ENCODE results near the gene FAM43B. TPM values are rescaled to one million over a fixed set of nuclear protein-coding genes. Genes with fewer than 3 reads are reported as not detected.
A peak's percentile ranks its signal among the peaks of the same experiment; 100 is the strongest.

Gene FAM43B
- total RNA-seq, 1 donor from 2014 or later = 0.52 TPM

DNA sequence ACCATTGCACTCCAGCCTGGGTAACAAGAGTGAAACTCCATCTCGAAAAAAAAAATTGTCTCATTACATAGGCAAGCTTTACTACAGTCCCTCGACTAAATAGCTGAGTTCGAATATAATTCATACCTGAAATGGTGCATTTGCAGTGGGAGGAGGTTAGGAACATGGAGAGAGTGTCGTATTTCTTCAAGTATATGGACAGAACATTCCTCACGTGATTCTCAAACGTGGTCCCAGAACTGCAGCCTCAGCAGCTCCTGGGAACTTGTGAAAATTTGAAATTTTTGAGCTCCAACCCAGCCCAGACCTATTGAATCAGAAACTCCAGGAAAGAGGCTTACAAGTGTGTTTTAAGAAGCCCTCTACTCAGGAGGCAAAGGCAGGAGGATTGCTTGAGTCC, 43.7 kb downstream of the FAM43B start:
- peaks cover 10% of the 10 kb centered on the region for H3K27me3 Mint-ChIP-seq (ENCODE audit: low read depth)
- no peak for DNase-seq (ENCODE audit: low spot score)
- no peaks in the 10 kb centered on the region for H3K9me3 Mint-ChIP-seq (ENCODE audit: low read depth)
- no peak overlapping the region for H3K27ac Mint-ChIP-seq (ENCODE audit: unreplicated experiment)
- H3K36me3 Mint-ChIP-seq (ENCODE audit: low read depth) = peaks cover 1% of the 10 kb centered on the region
- TF ChIP-seq, protein P1, sequence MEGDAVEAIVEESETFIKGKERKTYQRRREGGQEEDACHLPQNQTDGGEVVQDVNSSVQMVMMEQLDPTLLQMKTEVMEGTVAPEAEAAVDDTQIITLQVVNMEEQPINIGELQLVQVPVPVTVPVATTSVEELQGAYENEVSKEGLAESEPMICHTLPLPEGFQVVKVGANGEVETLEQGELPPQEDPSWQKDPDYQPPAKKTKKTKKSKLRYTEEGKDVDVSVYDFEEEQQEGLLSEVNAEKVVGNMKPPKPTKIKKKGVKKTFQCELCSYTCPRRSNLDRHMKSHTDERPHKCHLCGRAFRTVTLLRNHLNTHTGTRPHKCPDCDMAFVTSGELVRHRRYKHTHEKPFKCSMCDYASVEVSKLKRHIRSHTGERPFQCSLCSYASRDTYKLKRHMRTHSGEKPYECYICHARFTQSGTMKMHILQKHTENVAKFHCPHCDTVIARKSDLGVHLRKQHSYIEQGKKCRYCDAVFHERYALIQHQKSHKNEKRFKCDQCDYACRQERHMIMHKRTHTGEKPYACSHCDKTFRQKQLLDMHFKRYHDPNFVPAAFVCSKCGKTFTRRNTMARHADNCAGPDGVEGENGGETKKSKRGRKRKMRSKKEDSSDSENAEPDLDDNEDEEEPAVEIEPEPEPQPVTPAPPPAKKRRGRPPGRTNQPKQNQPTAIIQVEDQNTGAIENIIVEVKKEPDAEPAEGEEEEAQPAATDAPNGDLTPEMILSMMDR (IDR thresholded peaks at IDR 0.05) = no peak
- peaks cover 10% of the 10 kb centered on the region for H3K4me1 Mint-ChIP-seq (ENCODE audit: low read depth)
- H3K4me3 Mint-ChIP-seq (ENCODE audit: unreplicated experiment) = no peak overlapping the region

- no peak for DNase-seq (ENCODE audit: low spot score)
- Mint-ChIP-seq H3K4me3 (ENCODE audit: unreplicated experiment) (no peak overlapping the region), H3K27me3 (ENCODE audit: low read depth) (peaks cover 4% of the 10 kb centered on the region), H3K4me1 (ENCODE audit: low read depth) (peaks cover 17% of the 10 kb centered on the region), H3K36me3 (ENCODE audit: low read depth) (peaks cover 1% of the 10 kb centered on the region), H3K27ac (ENCODE audit: unreplicated experiment) (no peak overlapping the region), H3K9me3 (ENCODE audit: low read depth) (no peaks in the 10 kb centered on the region)
- TF ChIP-seq, protein P1 (IDR thresholded peaks at IDR 0.05) = no peak
Observed at GRCh38 chr1:20597650-20598049, 45.3 kb downstream of the FAM43B start.

GRCh38 chr1:20600156-20600555, 47.8 kb downstream of the FAM43B start:
- H3K36me3 Mint-ChIP-seq (ENCODE audit: low read depth) = peaks cover 3% of the 10 kb centered on the region
- H3K4me3 Mint-ChIP-seq (ENCODE audit: unreplicated experiment) = no peak overlapping the region
- H3K27me3 Mint-ChIP-seq (ENCODE audit: low read depth) = no peaks in the 10 kb centered on the region
- peaks cover 23% of the 10 kb centered on the region for H3K4me1 Mint-ChIP-seq (ENCODE audit: low read depth)
- DNase-seq (ENCODE audit: low spot score) = no peak
- TF ChIP-seq, protein P1 (IDR thresholded peaks at IDR 0.05) = no peak
- peaks cover 4% of the 10 kb centered on the region for H3K9me3 Mint-ChIP-seq (ENCODE audit: low read depth)
- no peak overlapping the region for H3K27ac Mint-ChIP-seq (ENCODE audit: unreplicated experiment)

DNA sequence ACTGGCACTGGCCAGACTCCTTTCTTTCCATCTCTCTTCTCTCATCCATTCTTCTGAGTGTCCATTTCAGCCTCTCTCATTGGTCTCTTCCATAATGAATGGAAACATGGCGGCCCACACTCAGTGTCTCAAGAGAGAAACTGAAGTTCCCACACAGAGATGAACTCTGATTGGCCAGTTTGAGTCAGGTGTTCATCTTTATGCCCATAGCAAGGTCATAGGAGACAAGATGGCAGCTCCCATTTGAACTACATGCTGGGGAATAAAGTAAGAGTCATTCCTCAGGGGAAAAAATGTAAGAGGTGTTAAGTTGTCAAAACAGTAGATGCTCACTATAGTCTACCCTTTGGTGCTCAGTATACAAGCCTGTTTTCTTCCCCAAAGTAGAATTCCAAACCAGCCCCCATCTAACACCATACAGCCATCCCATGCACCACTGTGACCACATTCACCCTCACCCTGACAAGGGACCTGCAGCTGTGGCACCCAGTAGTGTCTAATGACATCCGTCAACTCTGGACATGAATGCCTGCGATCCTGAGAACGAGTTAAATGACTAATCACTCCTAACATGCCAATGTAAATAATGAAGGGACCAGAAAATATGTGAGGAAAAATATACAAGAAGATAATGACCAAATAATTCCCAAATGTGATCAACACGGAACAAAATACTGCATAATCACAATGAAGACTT, 48.9 kb downstream of the FAM43B start:
- DNase-seq (ENCODE audit: low spot score) = no peak
- Mint-ChIP-seq H3K27ac (ENCODE audit: unreplicated experiment) (peak overlapping the region; percentile 39), H3K27me3 (ENCODE audit: low read depth) (no peaks in the 10 kb centered on the region), H3K36me3 (ENCODE audit: low read depth) (peaks cover 3% of the 10 kb centered on the region), H3K4me3 (ENCODE audit: unreplicated experiment) (no peak overlapping the region), H3K4me1 (ENCODE audit: low read depth) (peaks cover 23% of the 10 kb centered on the region), H3K9me3 (ENCODE audit: low read depth) (peaks cover 4% of the 10 kb centered on the region)
- TF ChIP-seq, protein P1 (IDR thresholded peaks at IDR 0.05) = no peak

DNA sequence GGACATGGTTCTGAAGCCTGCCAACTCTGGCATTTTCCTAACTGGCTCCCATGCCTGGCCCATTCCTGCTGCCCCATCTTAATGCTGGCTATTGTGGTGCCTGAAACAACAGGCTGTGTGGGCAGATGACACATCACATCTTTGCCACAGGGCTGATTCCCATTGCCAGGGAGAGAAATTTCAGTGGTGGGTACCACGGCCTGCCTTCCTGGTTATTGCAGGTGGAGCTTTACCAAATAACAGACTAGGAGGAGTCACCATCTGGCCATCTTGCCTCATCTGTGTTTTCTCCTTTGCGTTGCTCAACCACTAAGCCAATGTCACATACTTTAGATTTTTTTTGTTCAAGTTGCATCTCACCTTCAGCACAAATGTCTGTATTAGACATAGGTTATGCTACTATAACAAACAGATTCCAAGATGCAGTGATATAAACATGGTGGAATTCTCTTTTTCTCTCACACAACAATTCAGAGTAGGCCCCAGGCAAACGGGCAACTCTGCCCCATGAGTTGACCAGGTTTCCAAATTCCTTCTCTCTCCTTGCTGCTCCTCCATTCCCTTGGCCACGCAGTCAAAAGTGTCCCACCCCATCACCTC, 50.6 kb downstream of the FAM43B start:
- Mint-ChIP-seq H3K9me3 (ENCODE audit: low read depth) (peaks cover 4% of the 10 kb centered on the region), H3K36me3 (ENCODE audit: low read depth) (peaks cover 3% of the 10 kb centered on the region), H3K4me1 (ENCODE audit: low read depth) (peaks cover 23% of the 10 kb centered on the region), H3K4me3 (ENCODE audit: unreplicated experiment) (no peak overlapping the region), H3K27me3 (ENCODE audit: low read depth) (no peaks in the 10 kb centered on the region), H3K27ac (ENCODE audit: unreplicated experiment) (no peak overlapping the region)
- TF ChIP-seq, protein P1 (IDR thresholded peaks at IDR 0.05) = no peak
- DNase-seq (ENCODE audit: low spot score) = no peak
